A549 treated with dexamethasone at 1 μM for 4 hours (cell line): Measurements from ENCODE around the gene MATN1. TPM values are rescaled to one million over a fixed set of nuclear protein-coding genes. Genes with fewer than 3 reads are reported as not detected.

Experiments used
- total RNA-seq: library from RNA; stranded (reverse); fragments of 200-300 nt; extraction: Qiagen RNA extraction; gene quantifications from 5 replicates; pipeline ENCODE4 v1.2.3, GENCODE V29; 2022

The MATN1 gene
- 0.06 to 0.18 TPM (median 0.08 TPM) in 4 of 5 replicates, not detected in the other for total RNA-seq

GRCh38 chr1:30723331-30723755 is at the start of gene MATN1:
Gene MATN1 (minus strand): TSS chr1:30723585. CDS start chr1:30723551, 34 bp downstream.

GRCh38 chr1:30757352-30758120 is 34.2 kb upstream of the MATN1 start, which contains the start of gene LAPTM5:
Gene LAPTM5 (minus strand): TSS chr1:30757774. CDS start chr1:30757745, 29 bp downstream.

Other genes starting within 250 kb of the MATN1 start
- gene LAPTM5, start 34.2 kb upstream of the MATN1 start, total RNA-seq: 0.18 to 0.37 TPM (median 0.27 TPM) in 5 replicates
- gene SDC3, start 185.2 kb upstream of the MATN1 start, total RNA-seq: 8.2 to 13.4 TPM (median 12.6 TPM) in 5 replicates